NCI-H69 (cell line): ENCODE measurements around the gene KRTAP10-11.
"Not testable (repeated sequence)": the region's sequence is repeated elsewhere in the genome, so short reads cannot be mapped to it uniquely, and the experiment has no call there.

Source experiments
- DNase-seq: peaks from one replicate; lab custom pipeline; 2025; lab: John Stamatoyannopoulos, UW

KRTAP10-11 gene

GRCh38 chr21:44666401-44667320 is 20.4 kb downstream of the KRTAP10-11 start, which contains the start of gene KRTAP12-2:
Gene KRTAP12-2 (minus strand): TSS chr21:44666927. CDS start chr21:44666886, 41 bp downstream.
- DNase-seq: peak; percentile 96

- DNase-seq: no peak
These were observed 21.4 kb downstream of the KRTAP10-11 start for GRCh38 chr21:44667612-44668011.

- no peak for DNase-seq
These were observed 24.6 kb downstream of the KRTAP10-11 start for GRCh38 chr21:44670642-44671432.

- no peak for DNase-seq
These were observed 25.7 kb downstream of the KRTAP10-11 start for GRCh38 chr21:44671911-44672310.

- no peak for DNase-seq
These were observed 31.7 kb downstream of the KRTAP10-11 start for GRCh38 chr21:44677881-44678280.

- DNase-seq: no peak
These were observed 34.9 kb downstream of the KRTAP10-11 start for GRCh38 chr21:44681152-44681551.

GRCh38 chr21:44681861-44682579 is 35.8 kb downstream of the KRTAP10-11 start, which contains the start of gene KRTAP12-1:
Gene KRTAP12-1 (minus strand): TSS chr21:44682163. CDS start chr21:44682123, 40 bp downstream.
- peak; percentile 98 for DNase-seq

GRCh38 chr21:44682580-44683151 is 36.5 kb downstream of the KRTAP10-11 start:
- DNase-seq: no peak

- no peak for DNase-seq
These were observed 37.9 kb downstream of the KRTAP10-11 start for GRCh38 chr21:44684077-44684476.

- no peak for DNase-seq
These were observed 38.3 kb downstream of the KRTAP10-11 start for GRCh38 chr21:44684483-44684882.

- DNase-seq: not testable (repeated sequence)
These were observed 38.8 kb downstream of the KRTAP10-11 start for GRCh38 chr21:44685050-44685449.

- no peak for DNase-seq
These were observed 40.0 kb downstream of the KRTAP10-11 start for GRCh38 chr21:44686000-44686781.

- DNase-seq: peak; percentile 30
These were observed 40.8 kb downstream of the KRTAP10-11 start for GRCh38 chr21:44686843-44687561.

- DNase-seq: peak; percentile 60
These were observed 41.5 kb downstream of the KRTAP10-11 start for GRCh38 chr21:44687671-44688070.

GRCh38 chr21:44689740-44690139 is 43.5 kb downstream of the KRTAP10-11 start:
- not testable (repeated sequence) for DNase-seq

- DNase-seq: no peak
These were observed 45.5 kb downstream of the KRTAP10-11 start for GRCh38 chr21:44691686-44692085.

GRCh38 chr21:44692798-44693512 is 46.7 kb downstream of the KRTAP10-11 start:
- DNase-seq: no peak

- no peak for DNase-seq
These were observed 48.6 kb downstream of the KRTAP10-11 start for GRCh38 chr21:44694776-44695175.

- no peak for DNase-seq
These were observed 49.0 kb downstream of the KRTAP10-11 start for GRCh38 chr21:44695184-44695583.
